Measurements from ENCODE around the gene ABCA7.

Gene ABCA7

GRCh38 chr19:1040476-1041271, 767 bp downstream of the ABCA7 start:
- peak; percentile 84 to 89 (median 88) for DNase-seq (ENCODE audit: low read depth in 3 of 3)

GRCh38 chr19:1041272-1041834, 1.4 kb downstream of the ABCA7 start:
- DNase-seq (ENCODE audit: low read depth in 3 of 3) = no peak

- DNase-seq (ENCODE audit: low read depth in 3 of 3) = no peak
Observed at GRCh38 chr19:1041835-1042685, 2.2 kb downstream of the ABCA7 start.

GRCh38 chr19:1042689-1043511, 3.0 kb downstream of the ABCA7 start:
- DNase-seq (ENCODE audit: low read depth in 3 of 3) = no peak

- DNase-seq (ENCODE audit: low read depth in 3 of 3) = peak in 2 of 3 donors; percentile 72 to 86
Observed at GRCh38 chr19:1045247-1045603, 5.3 kb downstream of the ABCA7 start.

GRCh38 chr19:1046117-1046626, 6.3 kb downstream of the ABCA7 start:
- no peak for DNase-seq (ENCODE audit: low read depth in 3 of 3)

- DNase-seq (ENCODE audit: low read depth in 3 of 3) = no peak
Observed at GRCh38 chr19:1046836-1047695, 7.2 kb downstream of the ABCA7 start.

- DNase-seq (ENCODE audit: low read depth in 3 of 3) = no peak
Observed at GRCh38 chr19:1047696-1048147, 7.8 kb downstream of the ABCA7 start.

GRCh38 chr19:1049106-1049505, 9.2 kb downstream of the ABCA7 start:
- DNase-seq (ENCODE audit: low read depth in 3 of 3) = no peak

- DNase-seq (ENCODE audit: low read depth in 3 of 3) = no peak
Observed at GRCh38 chr19:1049800-1050199, 9.9 kb downstream of the ABCA7 start.

- DNase-seq (ENCODE audit: low read depth in 3 of 3) = no peak
Observed at GRCh38 chr19:1050989-1051788, 11.3 kb downstream of the ABCA7 start.

- no peak for DNase-seq (ENCODE audit: low read depth in 3 of 3)
Observed at GRCh38 chr19:1051791-1052190, 11.9 kb downstream of the ABCA7 start.

- no peak for DNase-seq (ENCODE audit: low read depth in 3 of 3)
Observed at GRCh38 chr19:1052349-1052975, 12.6 kb downstream of the ABCA7 start.

- DNase-seq (ENCODE audit: low read depth in 3 of 3) = no peak
Observed at GRCh38 chr19:1053176-1054101, 13.5 kb downstream of the ABCA7 start.

- DNase-seq (ENCODE audit: low read depth in 3 of 3) = no peak
Observed at GRCh38 chr19:1054102-1055027, 14.5 kb downstream of the ABCA7 start.

- no peak for DNase-seq (ENCODE audit: low read depth in 3 of 3)
Observed at GRCh38 chr19:1055028-1055425, 15.1 kb downstream of the ABCA7 start.

Measured in stimulated activated CD4-positive, alpha-beta T cell treated with anti-CD3 and anti-CD28 coated beads, TNF-alpha, amount 100 ng/mL, for 48 hours (primary cell).